Smooth muscle cell of the umbilical artery (primary cell): ENCODE data around the gene COX5A. TPM values are rescaled to one million over a fixed set of nuclear protein-coding genes. Genes with fewer than 3 reads are reported as not detected.

ENCODE experiments used
- total RNA-seq: library from RNA; depleted of rRNA; stranded (reverse); fragments of >200 nt; gene quantifications from 2 replicates; pipeline ENCODE4 v1.2.3, GENCODE V29; 2014

The COX5A gene
- 28.2 and 43.4 TPM in 2 replicates for total RNA-seq

DNA sequence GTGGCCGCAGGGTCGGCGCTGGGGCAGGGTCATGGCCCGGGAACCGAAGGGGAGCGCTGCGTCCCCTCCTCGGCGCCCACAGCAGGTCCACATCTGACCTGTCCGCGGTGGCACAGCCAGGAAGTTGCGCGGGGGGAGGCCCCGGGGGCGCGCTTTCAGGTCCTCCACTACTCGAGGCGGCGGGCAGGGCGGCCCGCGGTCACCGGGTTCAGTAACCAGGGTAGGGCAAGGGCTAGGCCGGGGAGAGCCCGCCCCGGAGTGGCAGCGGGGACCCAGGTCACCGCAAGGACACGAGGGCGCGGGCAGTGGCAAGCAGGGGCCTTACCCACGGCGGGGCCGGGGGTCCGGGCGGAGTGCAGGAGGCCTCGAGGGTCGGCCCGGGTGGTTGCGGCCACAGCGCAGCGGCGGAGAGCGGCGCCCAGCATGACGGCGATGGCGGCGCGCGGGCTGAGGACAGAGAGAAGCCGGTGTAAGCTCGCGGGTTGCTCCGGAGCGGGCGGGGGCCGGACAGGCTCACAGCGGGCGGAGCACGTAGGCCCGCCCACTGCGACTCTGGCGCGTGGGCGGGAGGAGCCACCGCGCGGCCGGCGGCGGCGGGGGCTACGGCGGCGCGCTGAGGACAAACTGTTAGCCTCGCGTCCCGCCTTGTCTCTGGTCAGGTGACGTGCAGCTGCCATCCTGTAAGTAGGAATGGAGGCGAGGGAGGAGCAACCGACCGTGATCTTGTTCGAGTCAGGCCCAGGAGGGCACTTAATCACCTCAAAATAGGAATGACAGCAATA, at the start of gene COX5A:
Gene COX5A, minus strand, starts transcription at position 484 of the 782 bp plus-strand sequence. Its CDS starts 59 bp downstream, at position 425.

DNA sequence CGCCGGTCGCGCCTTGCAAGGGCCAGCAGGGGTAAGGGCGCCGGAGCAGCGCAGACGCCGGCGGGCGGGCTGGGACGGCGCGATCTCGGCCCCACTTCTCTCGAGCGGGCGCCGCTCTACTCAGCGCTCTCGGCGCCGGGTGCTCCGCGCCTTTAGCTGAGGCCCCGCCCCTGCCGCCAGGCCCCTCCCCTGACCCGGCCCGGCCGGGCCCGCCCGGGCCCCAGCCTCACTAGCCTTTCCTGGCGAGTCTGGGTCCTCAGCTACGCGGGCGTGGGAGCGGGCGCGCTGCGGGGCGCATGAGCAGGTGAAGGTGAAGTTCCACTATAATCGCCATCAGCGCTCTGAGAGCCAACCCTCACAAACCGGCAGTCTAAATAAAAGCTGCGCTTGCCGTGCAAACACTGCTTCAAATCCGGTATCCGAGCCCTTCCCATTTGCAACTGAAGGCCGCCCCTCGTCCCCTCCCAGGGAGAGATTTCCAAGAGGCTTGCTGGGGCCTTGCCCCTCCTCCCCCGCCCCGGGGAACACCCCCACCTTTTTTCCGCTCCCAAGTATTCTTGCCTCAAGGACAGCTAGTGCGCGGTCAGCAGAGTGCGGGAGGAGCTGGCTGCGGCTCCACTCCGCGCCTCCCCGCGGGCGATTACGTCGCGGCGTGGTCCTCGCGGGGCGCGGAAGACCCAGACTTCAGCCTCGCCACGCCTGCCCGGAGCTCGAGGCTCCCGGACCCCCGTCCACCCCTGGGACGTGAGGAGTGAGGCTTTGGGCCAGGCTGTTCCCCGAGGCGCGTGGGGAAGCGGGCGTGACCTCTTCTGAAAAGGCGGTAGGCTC, 19.0 kb upstream of the COX5A start, which contains the start of gene RPP25:
Gene RPP25, minus strand, starts transcription at position 125 of the 828 bp plus-strand sequence. CDS start 189 bp downstream, outside the sequence.

GRCh38 chr15:74906450-74907162, 31.3 kb downstream of the COX5A start, which contains the start of gene FAM219B:
TSS of gene FAM219B (minus strand) at chr15:74906851. CDS start at chr15:74906800, 51 bp downstream.

GRCh38 chr15:74889883-74890664, 47.8 kb downstream of the COX5A start, which contains the start of gene MPI:
TSS of gene MPI (plus strand) at chr15:74890042. CDS start at chr15:74890074, 32 bp downstream.

DNA sequence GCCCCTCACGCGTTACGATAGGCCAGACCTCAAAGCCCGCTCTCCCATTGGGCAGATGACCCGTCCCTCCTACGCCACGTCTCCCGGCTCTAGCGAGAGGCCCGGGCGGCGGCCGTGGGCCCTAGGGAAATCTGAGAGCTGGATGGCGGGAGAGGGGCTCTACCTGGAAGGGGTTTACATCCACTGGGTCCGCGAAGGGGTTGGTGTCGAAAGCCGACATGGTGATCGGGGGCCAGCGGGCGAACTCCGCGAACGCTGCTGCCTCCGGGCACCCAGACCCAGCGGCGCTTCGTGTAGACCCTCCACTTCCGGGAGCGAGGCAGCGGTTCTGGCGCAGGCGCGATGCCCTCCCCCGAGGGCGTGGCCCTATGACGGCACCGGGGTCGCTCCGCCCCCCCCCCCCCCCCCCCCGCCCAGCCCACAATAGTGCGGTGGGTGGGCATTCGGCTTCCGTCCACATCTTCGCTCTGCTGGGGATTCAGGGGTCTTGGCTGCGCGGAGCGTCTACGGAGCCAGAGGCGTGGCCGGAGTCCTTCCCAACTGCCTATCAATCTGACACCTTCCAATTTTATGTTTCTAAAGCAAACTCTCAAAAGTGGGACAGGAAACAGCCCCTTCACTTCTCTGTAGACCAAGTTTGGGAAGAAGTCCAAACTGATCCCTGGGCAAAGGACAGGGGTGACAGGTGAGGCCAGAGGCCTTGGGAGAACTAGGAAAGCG, 64.7 kb downstream of the COX5A start, which contains the start of gene SCAMP2:
Gene SCAMP2, minus strand, starts transcription at position 330 of the 720 bp plus-strand sequence. Its CDS starts 110 bp downstream, at position 220.

Other genes starting within 250 kb of the COX5A start
- gene EDC3, start 242.0 kb downstream of the COX5A start, total RNA-seq: 8.9 and 17.8 TPM in 2 replicates
- 0.30 TPM in 1 of 2 replicates, not detected in the other for gene CYP1A1, start 212.5 kb downstream of the COX5A start, total RNA-seq
- not detected in 2 replicates for gene CYP1A2, start 189.2 kb downstream of the COX5A start, total RNA-seq
- gene CSK, start 156.0 kb downstream of the COX5A start, total RNA-seq: 23.5 and 63.5 TPM in 2 replicates
- not detected in 2 replicates for gene LMAN1L, start 125.2 kb downstream of the COX5A start, total RNA-seq
- not detected in 2 replicates for gene CPLX3, start 111.4 kb downstream of the COX5A start, total RNA-seq
- gene ULK3, start 94.9 kb downstream of the COX5A start, total RNA-seq: 14.0 and 23.5 TPM in 2 replicates
- 19.0 and 35.3 TPM in 2 replicates for gene SCAMP2, start 64.7 kb downstream of the COX5A start, total RNA-seq
- 68.3 and 108 TPM in 2 replicates for gene MPI, start 48.0 kb downstream of the COX5A start, total RNA-seq
- gene FAM219B, start 31.2 kb downstream of the COX5A start, total RNA-seq: 55.5 and 60.9 TPM in 2 replicates
- 3.5 and 3.6 TPM in 2 replicates for gene RPP25, start 18.7 kb upstream of the COX5A start, total RNA-seq
- 0.51 and 0.89 TPM in 2 replicates for gene SCAMP5, start 57.5 kb upstream of the COX5A start, total RNA-seq
- gene PPCDC, start 85.5 kb upstream of the COX5A start, total RNA-seq: 6.2 and 7.4 TPM in 2 replicates